Measurements from ENCODE around the gene SLC6A3.

SLC6A3 gene

DNA sequence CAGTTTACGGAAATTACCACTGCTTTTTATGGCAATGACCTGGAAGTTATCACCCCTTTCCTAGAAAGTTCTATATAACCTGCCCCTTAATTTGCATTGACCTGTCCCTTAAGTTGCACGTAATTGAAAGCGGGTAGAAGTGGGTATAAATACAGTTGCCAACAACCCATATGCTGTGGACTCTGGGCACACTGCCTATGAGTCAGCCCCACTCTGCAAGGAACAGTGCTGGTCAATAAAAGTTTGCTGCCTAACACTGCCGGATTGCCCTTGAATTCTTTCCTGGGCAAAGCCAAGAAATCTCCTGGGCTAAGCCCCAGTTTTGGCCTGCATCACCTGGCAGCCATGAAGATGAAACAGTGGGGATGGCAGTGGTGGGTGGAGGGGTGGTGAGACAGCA is 76.5 kb downstream of the SLC6A3 start:
- DNase-seq = no peak
- no peaks in the 10 kb centered on the region for H3K27me3 ChIP-seq (replicated peaks)
- TF ChIP-seq, protein P1, sequence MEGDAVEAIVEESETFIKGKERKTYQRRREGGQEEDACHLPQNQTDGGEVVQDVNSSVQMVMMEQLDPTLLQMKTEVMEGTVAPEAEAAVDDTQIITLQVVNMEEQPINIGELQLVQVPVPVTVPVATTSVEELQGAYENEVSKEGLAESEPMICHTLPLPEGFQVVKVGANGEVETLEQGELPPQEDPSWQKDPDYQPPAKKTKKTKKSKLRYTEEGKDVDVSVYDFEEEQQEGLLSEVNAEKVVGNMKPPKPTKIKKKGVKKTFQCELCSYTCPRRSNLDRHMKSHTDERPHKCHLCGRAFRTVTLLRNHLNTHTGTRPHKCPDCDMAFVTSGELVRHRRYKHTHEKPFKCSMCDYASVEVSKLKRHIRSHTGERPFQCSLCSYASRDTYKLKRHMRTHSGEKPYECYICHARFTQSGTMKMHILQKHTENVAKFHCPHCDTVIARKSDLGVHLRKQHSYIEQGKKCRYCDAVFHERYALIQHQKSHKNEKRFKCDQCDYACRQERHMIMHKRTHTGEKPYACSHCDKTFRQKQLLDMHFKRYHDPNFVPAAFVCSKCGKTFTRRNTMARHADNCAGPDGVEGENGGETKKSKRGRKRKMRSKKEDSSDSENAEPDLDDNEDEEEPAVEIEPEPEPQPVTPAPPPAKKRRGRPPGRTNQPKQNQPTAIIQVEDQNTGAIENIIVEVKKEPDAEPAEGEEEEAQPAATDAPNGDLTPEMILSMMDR (IDR thresholded peaks at IDR 0.05; ENCODE audit: low read depth, low read length, missing control alignments) = no peak
- no peak overlapping the region for H3K4me3 ChIP-seq (ENCODE audit: low read depth, low read length)
- in situ Hi-C loops (cut with HindIII; ENCODE audit: low pct_ligation_motif_present, low sequenced_read_pairs) = no loop called here
- no peak overlapping the region for H3K27ac ChIP-seq
- H3K36me3 ChIP-seq (replicated peaks) = no peaks in the 10 kb centered on the region

DNA sequence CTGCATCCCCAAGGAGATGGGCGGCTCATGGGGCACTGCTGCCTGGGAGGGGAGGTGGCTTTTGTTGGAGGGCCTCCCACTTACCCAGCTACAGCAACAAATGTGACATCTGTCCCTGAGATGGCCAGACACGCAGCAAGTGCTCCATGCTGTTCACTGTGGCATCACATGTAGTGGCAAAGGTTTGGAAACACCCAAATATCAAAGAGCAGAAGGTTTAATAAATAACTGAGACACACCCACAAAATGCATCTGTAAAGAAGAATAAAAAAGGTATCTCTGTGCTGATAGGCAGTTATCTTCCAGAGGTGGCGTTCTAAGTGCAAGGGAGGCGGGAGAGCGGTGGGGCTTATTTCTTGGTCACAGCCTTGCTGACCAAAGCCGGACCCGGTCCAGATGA is 77.0 kb downstream of the SLC6A3 start:
- H3K4me3 ChIP-seq (ENCODE audit: low read depth, low read length) = no peak overlapping the region
- H3K27ac ChIP-seq = no peak overlapping the region
- in situ Hi-C loops (cut with HindIII; ENCODE audit: low pct_ligation_motif_present, low sequenced_read_pairs) = no loop called here
- no peak for DNase-seq
- TF ChIP-seq, protein P1 (IDR thresholded peaks at IDR 0.05; ENCODE audit: low read depth, low read length, missing control alignments) = no peak
- H3K27me3 ChIP-seq (replicated peaks) = no peaks in the 10 kb centered on the region
- H3K36me3 ChIP-seq (replicated peaks) = no peaks in the 10 kb centered on the region

DNA sequence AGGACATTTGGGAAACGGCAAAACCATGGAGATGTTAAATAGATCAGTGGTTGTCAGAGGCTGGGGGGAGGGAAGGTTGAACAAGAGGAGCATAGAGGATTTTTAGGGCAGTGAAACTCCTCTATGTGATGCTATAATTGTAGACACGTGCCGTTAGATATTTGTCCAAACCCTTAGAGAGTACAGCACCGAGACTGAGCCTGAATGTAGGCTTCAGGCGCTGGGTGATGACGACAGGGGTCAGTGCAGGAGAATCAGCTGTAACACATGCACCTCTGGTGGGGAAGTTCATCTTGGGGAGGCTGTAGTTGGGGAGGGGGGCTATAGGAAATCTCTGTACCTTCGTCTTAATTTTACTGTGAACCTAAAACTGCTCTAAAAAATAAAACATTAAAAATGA is 78.1 kb downstream of the SLC6A3 start:
- no peaks in the 10 kb centered on the region for H3K27me3 ChIP-seq (replicated peaks)
- in situ Hi-C loops (cut with HindIII; ENCODE audit: low pct_ligation_motif_present, low sequenced_read_pairs) = no loop called here
- H3K4me3 ChIP-seq (ENCODE audit: low read depth, low read length) = no peak overlapping the region
- TF ChIP-seq, protein P1 (IDR thresholded peaks at IDR 0.05; ENCODE audit: low read depth, low read length, missing control alignments) = no peak
- H3K36me3 ChIP-seq (replicated peaks) = no peaks in the 10 kb centered on the region
- no peak for DNase-seq
- no peak overlapping the region for H3K27ac ChIP-seq

DNA sequence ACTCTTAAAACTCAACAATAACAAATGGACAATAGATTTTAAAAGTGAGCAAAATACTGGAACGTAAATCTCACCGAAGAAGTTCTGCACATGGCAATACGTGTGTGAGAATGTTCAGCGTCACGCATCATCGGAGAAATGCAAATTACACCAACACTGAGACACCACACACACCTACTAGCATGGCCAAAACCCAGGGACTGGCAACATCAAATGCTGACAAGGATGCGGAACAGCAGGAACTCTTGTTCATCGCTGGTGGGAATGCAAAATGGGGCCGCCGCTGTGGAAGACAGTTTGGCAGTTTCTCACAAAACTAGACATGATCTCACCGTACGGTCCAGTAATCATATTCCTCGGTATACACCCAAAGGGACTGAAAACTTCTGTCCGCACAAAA is 78.7 kb downstream of the SLC6A3 start:
- H3K27me3 ChIP-seq (replicated peaks) = no peaks in the 10 kb centered on the region
- in situ Hi-C loops (cut with HindIII; ENCODE audit: low pct_ligation_motif_present, low sequenced_read_pairs) = no loop called here
- TF ChIP-seq, protein P1 (IDR thresholded peaks at IDR 0.05; ENCODE audit: low read depth, low read length, missing control alignments) = no peak
- no peak for DNase-seq
- no peak overlapping the region for H3K4me3 ChIP-seq (ENCODE audit: low read depth, low read length)
- no peaks in the 10 kb centered on the region for H3K36me3 ChIP-seq (replicated peaks)
- no peak overlapping the region for H3K27ac ChIP-seq

DNA sequence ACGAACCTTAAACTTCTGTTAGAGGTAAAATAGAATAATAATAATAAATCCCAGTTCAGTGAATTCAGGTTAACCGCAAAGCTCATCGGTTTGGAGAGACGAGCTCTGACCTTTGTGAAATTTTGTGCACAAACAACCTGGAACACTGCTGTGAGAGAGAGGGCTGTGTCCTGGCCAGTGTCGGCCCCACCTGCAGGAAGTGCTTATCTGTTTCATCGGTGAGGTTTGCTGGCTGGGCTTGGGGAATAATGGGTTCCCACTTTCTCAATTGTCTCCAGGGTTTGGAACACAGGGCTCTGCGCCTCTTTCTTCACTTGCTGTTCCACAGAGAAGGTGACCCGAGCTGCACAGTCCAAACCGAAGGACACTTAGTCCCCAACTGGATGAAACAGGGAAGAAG is 81.0 kb downstream of the SLC6A3 start:
- H3K36me3 ChIP-seq (replicated peaks) = no peaks in the 10 kb centered on the region
- no peak overlapping the region for H3K27ac ChIP-seq
- in situ Hi-C loops (cut with HindIII; ENCODE audit: low pct_ligation_motif_present, low sequenced_read_pairs) = no loop called here
- TF ChIP-seq, protein P1 (IDR thresholded peaks at IDR 0.05; ENCODE audit: low read depth, low read length, missing control alignments) = no peak
- H3K4me3 ChIP-seq (ENCODE audit: low read depth, low read length) = no peak overlapping the region
- DNase-seq = no peak
- no peaks in the 10 kb centered on the region for H3K27me3 ChIP-seq (replicated peaks)

DNA sequence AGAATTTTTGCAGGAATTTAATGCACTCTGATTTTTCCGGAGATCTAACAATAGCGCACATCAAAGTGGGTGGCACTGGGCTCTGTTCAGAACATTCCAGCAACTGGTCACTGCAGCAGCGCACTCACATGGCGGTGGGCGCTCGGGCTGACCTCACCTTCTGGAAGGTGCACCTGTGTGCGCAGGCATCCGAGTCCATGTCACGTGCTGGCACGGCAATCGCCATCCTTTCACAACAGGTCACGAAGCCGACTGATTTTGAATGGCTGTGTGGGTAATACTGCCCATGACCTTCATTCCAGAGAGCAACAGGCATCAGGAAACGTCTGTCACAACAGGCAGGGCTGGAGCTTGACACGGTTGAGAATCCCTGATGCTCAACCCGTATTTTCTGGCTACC is 81.7 kb downstream of the SLC6A3 start:
- Histone ChIP-seq H3K27me3 (replicated peaks) (no peaks in the 10 kb centered on the region), H3K27ac (no peak overlapping the region), H3K4me3 (ENCODE audit: low read depth, low read length) (no peak overlapping the region), H3K36me3 (replicated peaks) (no peaks in the 10 kb centered on the region)
- TF ChIP-seq, protein P1 (IDR thresholded peaks at IDR 0.05; ENCODE audit: low read depth, low read length, missing control alignments) = no peak
- in situ Hi-C loops (cut with HindIII; ENCODE audit: low pct_ligation_motif_present, low sequenced_read_pairs) = no loop called here
- no peak for DNase-seq
